Gastroesophageal sphincter (tissue), 4 donors: ENCODE results near the gene ENPEP. TPM values are rescaled to one million over a fixed set of nuclear protein-coding genes. Genes with fewer than 3 reads are reported as not detected.

Experiments
- ATAC-seq: fragments of 150-250 bp; one replicate; pipeline ENCODE4 v1.9.1; 2016; ENCODE audit warnings: mild to moderate bottlenecking, moderate library complexity
- H3K27ac ChIP-seq, 4 donors: fragments of 200-600 bp; sonication (generic) in 3 of 4; 1 replicate in 3 of 4; 2 replicates in 1 of 4; pipeline ENCODE4 v1.5.1; 2016 to 2019
- H3K27me3 ChIP-seq: fragments of 200-600 bp; sonication (generic); one replicate; pipeline ENCODE4 v1.5.1; 2019
- H3K36me3 ChIP-seq, 2 donors: fragments of 200-600 bp; sonication (generic); one replicate each; pipeline ENCODE4 v1.5.1; 2019; ENCODE audit warnings: control low read depth in 1 of 2
- H3K4me1 ChIP-seq, 3 donors: fragments of 200-600 bp; sonication (generic); 1 replicate in 2 of 3; 2 replicates in 1 of 3; pipeline ENCODE4 v1.5.1; 2016 to 2019; ENCODE audit warnings: control low read depth in 2 of 3
- H3K4me3 ChIP-seq, 2 donors: fragments of 200-600 bp; sonication (generic); one replicate each; pipeline ENCODE4 v1.5.1; 2019; ENCODE audit warnings: mild to moderate bottlenecking in 1 of 2, moderate library complexity in 1 of 2
- H3K9me3 ChIP-seq, 3 donors: fragments of 200-600 bp; sonication (generic); one replicate each; pipeline ENCODE4 v1.5.1; 2017 to 2019; ENCODE audit warnings: control low read depth in 2 of 3
- CTCF ChIP-seq, 4 experiments: fragments of 200-600 bp in 2 of 4; fragments of 450-650 bp in 2 of 4; sonication (generic) in 1 of 4; IDR thresholded peaks; one replicate each; pipeline ENCODE4 v1.5.1; 2017 to 2019; ENCODE audit warnings: antibody characterized with exemption in 4 of 4, mild to moderate bottlenecking in 2 of 4, moderate library complexity in 2 of 4
- EP300 ChIP-seq: sonication (generic); formaldehyde crosslinking; IDR thresholded peaks from one replicate; pipeline ENCODE4 v1.6.1; 2017; ENCODE audit warnings: antibody characterized with exemption, mild to moderate bottlenecking
- POLR2A ChIP-seq, 2 donors: fragments of 450-650 bp; IDR thresholded peaks; one replicate each; pipeline ENCODE4 v1.6.1; 2017; ENCODE audit warnings: antibody characterized with exemption in 2 of 2, mild to moderate bottlenecking in 2 of 2, moderate library complexity in 1 of 2
- POLR2AphosphoS5 ChIP-seq: sonication (generic); formaldehyde crosslinking; IDR thresholded peaks from one replicate; pipeline ENCODE4 v1.6.1; 2017; ENCODE audit warnings: antibody characterized with exemption
- WGBS, 2 donors: methylation state at CpG; one replicate each; pipeline ENCODE4 v1.1.5; 2018; ENCODE audit warnings: low coverage in 1 of 2; 5-methylcytosine and 5-hydroxymethylcytosine counted together
- total RNA-seq, 4 donors: library from RNA; depleted of rRNA; stranded (reverse); fragments of >200 nt; gene quantifications; one replicate each; pipeline ENCODE4 v1.1.0, GENCODE V29; 2016

ENPEP gene
- total RNA-seq, 4 donors from 2014 or later, result 2.9 to 7.0 (median 6.3) TPM

GRCh38 chr4:110501826-110502225, 25.9 kb downstream of the ENPEP start:
- Histone ChIP-seq H3K27ac (no peak overlapping the region), H3K27me3 (no peaks in the 10 kb centered on the region), H3K4me1 (peaks cover 0 to 7% (median 0%) of the 10 kb centered on the region in 3 donors), H3K36me3 (no peaks in the 10 kb centered on the region), H3K9me3 (no peaks in the 10 kb centered on the region), H3K4me3 (no peak overlapping the region)
- no peak for ATAC-seq
- TF ChIP-seq POLR2AphosphoS5 (no peak), EP300 (no peak), POLR2A (IDR thresholded peaks at IDR 0.05) (no peak), CTCF (IDR thresholded peaks at IDR 0.05) (no peak)

DNA sequence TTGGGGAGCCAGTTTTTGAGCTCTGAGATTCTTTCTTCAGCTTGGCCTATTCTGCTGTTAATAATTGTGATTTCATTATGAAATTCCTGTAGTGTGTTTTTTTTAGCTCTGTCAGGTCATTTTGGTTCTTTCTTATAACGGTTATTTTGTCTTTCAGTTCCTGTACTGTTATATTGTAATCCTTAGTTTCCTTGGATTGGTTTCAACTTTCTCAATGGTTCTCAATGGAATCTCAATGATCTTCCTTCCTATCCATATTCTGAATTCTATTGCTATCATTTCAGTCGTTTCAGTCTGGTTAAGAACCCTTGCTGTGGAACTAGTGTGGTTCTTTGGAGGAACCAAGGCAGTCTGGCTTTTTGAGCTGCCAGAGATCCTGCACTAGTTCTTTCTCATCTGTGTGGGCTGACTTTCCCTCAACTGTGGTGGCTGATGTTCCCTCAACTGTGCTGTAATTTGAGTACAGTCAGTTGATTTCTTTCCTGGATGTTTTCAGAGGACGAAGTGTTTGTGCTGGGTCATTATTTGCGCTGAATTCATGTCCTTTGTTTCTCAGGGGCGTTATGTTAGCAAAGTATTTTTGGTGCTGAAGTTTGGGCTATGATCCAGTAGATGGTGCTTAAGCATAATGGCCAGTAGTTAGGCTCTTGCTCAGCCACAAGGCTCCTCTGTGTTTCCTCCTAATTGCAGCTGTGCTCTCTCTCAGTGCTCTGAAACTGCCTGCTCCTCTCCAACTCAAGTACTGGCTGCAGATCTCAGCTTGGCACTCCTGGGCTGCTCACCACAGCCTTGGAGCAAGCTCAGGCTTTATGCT, 27.5 kb downstream of the ENPEP start:
- no peaks in the 10 kb centered on the region for H3K9me3 ChIP-seq
- no peak for ATAC-seq
- H3K27me3 ChIP-seq, result no peaks in the 10 kb centered on the region
- TF ChIP-seq EP300, result no peak
- TF ChIP-seq POLR2AphosphoS5, result no peak
- no peak for TF ChIP-seq CTCF (IDR thresholded peaks at IDR 0.05)
- no peak for TF ChIP-seq POLR2A (IDR thresholded peaks at IDR 0.05)
- 34 to 44% methylated on average over 4 of the region's 5 CpGs for WGBS, 2 donors
- H3K27ac ChIP-seq, result peak overlapping the region in 3 of 4 donors; percentile 9 to 36 (median 14)
- H3K36me3 ChIP-seq, result no peaks in the 10 kb centered on the region
- H3K4me1 ChIP-seq, result peaks cover 0 to 7% (median 0%) of the 10 kb centered on the region in 3 donors
- no peak overlapping the region for H3K4me3 ChIP-seq

DNA sequence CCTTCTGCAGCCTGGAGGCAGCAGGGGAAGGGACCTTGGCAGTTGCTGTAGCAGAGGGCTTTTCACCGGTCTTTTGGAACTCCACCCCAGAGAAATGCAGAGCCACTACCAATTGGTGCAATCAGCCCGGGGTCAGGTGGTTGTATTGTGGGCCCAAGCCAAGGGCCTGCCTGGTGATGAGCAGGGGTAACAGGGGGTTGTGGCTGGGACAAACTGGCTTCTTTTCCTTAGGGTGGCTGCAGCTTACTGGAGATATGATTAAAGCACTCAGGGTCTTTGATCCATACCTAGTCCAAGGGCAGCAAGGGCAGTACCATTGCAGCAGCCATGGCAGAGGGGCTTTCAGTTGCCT, 28.1 kb downstream of the ENPEP start:
- Histone ChIP-seq H3K36me3 (no peaks in the 10 kb centered on the region), H3K27me3 (no peaks in the 10 kb centered on the region), H3K27ac (peak overlapping the region in 1 of 4 donors; percentile 14), H3K9me3 (no peaks in the 10 kb centered on the region), H3K4me1 (peaks cover 0 to 7% (median 0%) of the 10 kb centered on the region in 3 donors), H3K4me3 (no peak overlapping the region)
- no CpG with 5 or more reads among the region's 2 CpGs for WGBS, 2 donors
- ATAC-seq, result no peak
- TF ChIP-seq POLR2AphosphoS5 (no peak), EP300 (no peak), POLR2A (IDR thresholded peaks at IDR 0.05) (no peak), CTCF (IDR thresholded peaks at IDR 0.05) (no peak)

DNA sequence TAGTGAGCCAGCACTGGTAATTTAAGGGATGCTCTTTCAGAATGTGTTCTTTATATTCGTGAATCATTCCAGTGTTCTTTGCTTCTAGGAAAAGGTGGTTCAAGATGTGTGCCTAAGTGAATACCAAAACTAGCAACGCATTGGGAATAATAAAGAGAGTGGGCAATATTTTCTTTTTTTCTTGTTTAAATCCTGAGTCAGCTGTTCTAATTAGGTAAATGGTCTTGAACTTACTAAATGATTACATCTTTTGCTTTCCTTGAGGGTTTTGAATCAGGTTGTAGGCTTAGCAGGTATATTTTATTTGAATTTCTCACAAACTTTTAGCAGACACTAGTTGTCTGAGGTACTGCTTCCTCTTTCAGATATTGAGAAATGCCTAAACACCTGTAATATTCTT, 29.5 kb downstream of the ENPEP start:
- ATAC-seq, result no peak

More for the DNA sequence above, 29.5 kb downstream of the ENPEP start:
- TF ChIP-seq EP300, result no peak
- TF ChIP-seq POLR2A (IDR thresholded peaks at IDR 0.05), result no peak
- TF ChIP-seq CTCF (IDR thresholded peaks at IDR 0.05), result no peak
- 86 to 91% methylated on average over 2 of the region's 2 CpGs for WGBS, 2 donors
- Histone ChIP-seq H3K27me3 (no peaks in the 10 kb centered on the region), H3K4me1 (peaks cover 0 to 7% (median 0%) of the 10 kb centered on the region in 3 donors), H3K4me3 (no peak overlapping the region), H3K9me3 (no peaks in the 10 kb centered on the region), H3K36me3 (no peaks in the 10 kb centered on the region), H3K27ac (no peak overlapping the region)
